K562 (cell line): ENCODE results near the gene PAQR7. TPM values are rescaled to one million over a fixed set of nuclear protein-coding genes. Genes with fewer than 3 reads are reported as not detected.

Source experiments
- ARNT ChIP-seq, 2 experiments: fragments of 450-650 bp; IDR thresholded peaks; 2 replicates each; pipeline ENCODE4 v1.6.1; 2016; ENCODE audit warnings: mild to moderate bottlenecking in 1 of 2
- CEBPG ChIP-seq, 3 experiments: fragments of 200-800 bp in 1 of 3; sonication (Bioruptor generic) in 1 of 3; sonication (generic) in 1 of 3; formaldehyde crosslinking in 1 of 3; IDR thresholded peaks in 2 of 3; conservative IDR thresholded peaks in 1 of 3; 2 replicates each; pipeline versions ENCODE4 v1.6.1 to v1.8.0; 2016 to 2022; ENCODE audit warnings: missing compliant biosample characterization in 2 of 3, missing genetic modification characterization in 2 of 3, mild to moderate bottlenecking in 1 of 3, missing genetic modification reagents in 1 of 3
- CTBP1 ChIP-seq: fragments of 450-650 bp; IDR thresholded peaks from 2 replicates; pipeline ENCODE4 v1.6.1; 2016; ENCODE audit warnings: borderline replicate concordance
- DDX20 ChIP-seq: fragments of 450-650 bp; IDR thresholded peaks from 2 replicates; pipeline ENCODE4 v1.6.1; 2016; ENCODE audit warnings: missing genetic modification characterization, low read depth, mild to moderate bottlenecking, missing compliant biosample characterization, moderate library complexity
- ELF1 ChIP-seq: fragments of 200-800 bp; sonication (Bioruptor generic); IDR thresholded peaks from 2 replicates; pipeline ENCODE4 v1.6.1; 2016; ENCODE audit warnings: missing genetic modification characterization, missing compliant biosample characterization
- ESRRB ChIP-seq: fragments of 250-450 bp; sonication (Bioruptor Pico); IDR thresholded peaks from 2 replicates; pipeline ENCODE4 v1.5.0; 2020; ENCODE audit warnings: mild to moderate bottlenecking, moderate library complexity, borderline replicate concordance
- GATA2 ChIP-seq: sonication (generic); formaldehyde crosslinking; IDR thresholded peaks from 2 replicates; pipeline ENCODE4 v1.4.0; 2020; ENCODE audit warnings: mild to moderate bottlenecking, missing genetic modification reagents
- GTF2F1 ChIP-seq: IDR thresholded peaks from 2 replicates; pipeline ENCODE4 v1.6.1; 2011; ENCODE audit warnings: low read depth, low read length, improper control_type of control experiment
- KAT2B ChIP-seq: IDR thresholded peaks from one replicate; pipeline ENCODE4 v1.6.1; 2012; ENCODE audit warnings: low read depth, mild to moderate bottlenecking, control low read depth, inconsistent platforms, low read length, moderate library complexity
- MAFK ChIP-seq: IDR thresholded peaks from 2 replicates; pipeline ENCODE4 v1.6.1; 2011; ENCODE audit warnings: low read length, improper control_type of control experiment
- MCM5 ChIP-seq: fragments of 450-650 bp; IDR thresholded peaks from 2 replicates; pipeline ENCODE4 v1.6.1; 2016; ENCODE audit warnings: low read depth
- NFRKB ChIP-seq: fragments of 450-650 bp; IDR thresholded peaks from 2 replicates; pipeline ENCODE4 v1.6.1; 2016; ENCODE audit warnings: low read depth
- NRF1 ChIP-seq, 2 experiments: fragments of 450-650 bp; IDR thresholded peaks in 1 of 2; conservative IDR thresholded peaks in 1 of 2; 2 replicates each; pipeline ENCODE4 v1.6.1; 2014; ENCODE audit warnings: mild to moderate bottlenecking in 2 of 2
- POLR3A ChIP-seq: IDR thresholded peaks from 2 replicates; pipeline ENCODE4 v1.6.1; 2011; ENCODE audit warnings: borderline replicate concordance, mild to moderate bottlenecking, moderate library complexity; ENCODE audit not compliant: insufficient read length, insufficient read depth; ENCODE audit errors: extremely low read depth
- XRCC3 ChIP-seq: fragments of 450-650 bp; IDR thresholded peaks from 2 replicates; pipeline ENCODE4 v1.6.1; 2017; ENCODE audit warnings: mild to moderate bottlenecking, moderate library complexity
- ZBTB8A ChIP-seq: fragments of 450-650 bp; IDR thresholded peaks from 2 replicates; pipeline ENCODE4 v1.6.1; 2018; ENCODE audit warnings: mild to moderate bottlenecking, moderate library complexity; ENCODE audit not compliant: partially characterized antibody
- ZNF583 ChIP-seq: fragments of 250-450 bp; sonication (Bioruptor Pico); IDR thresholded peaks from 2 replicates; pipeline ENCODE4 v1.4.0; 2020
- ZNF77 ChIP-seq: fragments of 250-450 bp; sonication (Bioruptor Pico); IDR thresholded peaks from 2 replicates; pipeline ENCODE4 v1.5.0; 2020
- polyA plus RNA-seq, 8 experiments: library from polyadenylated mRNA; depleted of rRNA in 4 of 8; stranded (reverse) in 5 of 8; unstranded in 3 of 8; fragments of >200 nt; fragmentation: Nextera tagmentation in 2 of 8; fragmentation: Illumina TruSeq in 1 of 8; extraction: Ambion mirVana in 2 of 8; extraction: Trizol in 1 of 8; gene quantifications; 2 replicates each; pipeline versions ENCODE4 v1.2.1 to v1.2.3, GENCODE V29; 2011 to 2014; ENCODE audit warnings: inconsistent platforms in 1 of 8, missing spikeins in 1 of 8
- total RNA-seq, 7 experiments: library from RNA; depleted of rRNA in 6 of 7; stranded (reverse); fragments of >200 nt in 6 of 7; fragmentation: Illumina TruSeq in 2 of 7; extraction: Trizol in 2 of 7; gene quantifications; 2 replicates each; pipeline versions ENCODE4 v1.2.1 to v1.2.3, GENCODE V29; 2011 to 2021; ENCODE audit warnings: low replicate concordance in 1 of 7
- TF ChIP-seq, protein P1 (sequence below): fragments of 200-400 bp; formaldehyde crosslinking; IDR thresholded peaks from 2 replicates; pipeline ENCODE4 v1.6.1; 2017; ENCODE audit warnings: mild to moderate bottlenecking, low read depth, low read length, moderate library complexity
- TF ChIP-seq, protein P2 (sequence below): sonication (generic); formaldehyde crosslinking; IDR thresholded peaks from 2 replicates; pipeline ENCODE4 v1.8.1; 2023; ENCODE audit warnings: mild to moderate bottlenecking, missing genetic modification reagents
- TF ChIP-seq, protein P3 (sequence below): fragments of 250-450 bp; sonication (Bioruptor Pico); IDR thresholded peaks from 2 replicates; pipeline ENCODE4 v1.8.0; 2021; ENCODE audit warnings: mild to moderate bottlenecking, moderate library complexity
- TF ChIP-seq, protein P4 (sequence below), 2 experiments: fragments of 450-650 bp; conservative IDR thresholded peaks; 2 replicates each; pipeline ENCODE4 v1.6.1; 2017; ENCODE audit warnings: mild to moderate bottlenecking in 2 of 2, moderate library complexity in 2 of 2

PAQR7 gene
- total and polyA plus RNA-seq, 9 of the 15 experiments (the other 6 are each of a cell fraction or from before 2014, with no cell fraction given) = 1.1 to 5.2 (median 2.6) TPM

DNA sequence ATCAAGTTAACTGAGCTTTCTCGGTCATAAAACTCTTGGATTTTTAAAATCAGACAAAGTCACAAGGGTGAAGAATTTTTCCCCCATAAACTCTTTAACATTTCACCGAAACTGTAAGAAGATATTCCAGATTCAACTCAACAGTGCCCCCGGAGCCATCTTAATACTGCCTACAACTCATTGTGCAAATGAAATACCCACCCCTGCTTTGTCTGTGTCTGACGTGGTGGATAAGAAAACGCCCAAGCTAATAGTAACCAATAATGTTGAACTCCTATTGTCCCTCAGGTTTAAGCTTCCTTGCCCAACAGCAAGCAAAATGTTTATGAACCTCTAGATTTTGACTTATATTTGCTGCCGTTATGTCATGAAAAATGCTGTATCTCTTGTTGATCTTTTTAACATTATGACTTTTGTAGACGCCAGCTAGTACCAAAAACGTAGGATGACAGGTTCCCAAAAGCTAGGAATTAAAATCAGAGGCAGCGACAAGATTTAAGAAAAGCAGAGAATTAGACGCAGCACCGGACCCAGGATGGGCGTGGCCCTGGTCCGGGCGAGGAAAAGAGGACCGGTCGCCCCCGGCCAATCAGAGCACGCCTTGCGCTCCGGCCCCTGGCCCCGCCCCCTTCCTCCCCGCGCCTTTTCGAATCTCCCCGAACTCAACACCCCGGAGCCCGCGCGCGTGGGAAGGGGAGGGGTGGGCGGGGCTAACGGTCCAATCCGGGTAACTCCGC is 29.6 kb upstream of the PAQR7 start (continued):
- TF ChIP-seq, protein P1, sequence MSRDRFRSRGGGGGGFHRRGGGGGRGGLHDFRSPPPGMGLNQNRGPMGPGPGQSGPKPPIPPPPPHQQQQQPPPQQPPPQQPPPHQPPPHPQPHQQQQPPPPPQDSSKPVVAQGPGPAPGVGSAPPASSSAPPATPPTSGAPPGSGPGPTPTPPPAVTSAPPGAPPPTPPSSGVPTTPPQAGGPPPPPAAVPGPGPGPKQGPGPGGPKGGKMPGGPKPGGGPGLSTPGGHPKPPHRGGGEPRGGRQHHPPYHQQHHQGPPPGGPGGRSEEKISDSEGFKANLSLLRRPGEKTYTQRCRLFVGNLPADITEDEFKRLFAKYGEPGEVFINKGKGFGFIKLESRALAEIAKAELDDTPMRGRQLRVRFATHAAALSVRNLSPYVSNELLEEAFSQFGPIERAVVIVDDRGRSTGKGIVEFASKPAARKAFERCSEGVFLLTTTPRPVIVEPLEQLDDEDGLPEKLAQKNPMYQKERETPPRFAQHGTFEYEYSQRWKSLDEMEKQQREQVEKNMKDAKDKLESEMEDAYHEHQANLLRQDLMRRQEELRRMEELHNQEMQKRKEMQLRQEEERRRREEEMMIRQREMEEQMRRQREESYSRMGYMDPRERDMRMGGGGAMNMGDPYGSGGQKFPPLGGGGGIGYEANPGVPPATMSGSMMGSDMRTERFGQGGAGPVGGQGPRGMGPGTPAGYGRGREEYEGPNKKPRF = no peak
- TF ChIP-seq ZNF77 (CRISPR knock-in tag) (no peak), MCM5 (no peak), GTF2F1 (no peak), CTBP1 (no peak), CEBPG (CRISPR knock-in tag; IDR thresholded peaks at IDR 0.05) (no peak; the same call in 1 of the 2 replicates), CEBPG (tag; conservative IDR thresholded peaks at IDR 0.05 in 1 of 2, IDR thresholded peaks at IDR 0.05 in 1 of 2) (peak in 1 of 2 experiments; percentile 40; a peak in 1 of 4 replicates), ZBTB8A (no peak), NFRKB (no peak), GATA2 (no peak), NRF1 (conservative IDR thresholded peaks at IDR 0.05 in 1 of 2, IDR thresholded peaks at IDR 0.05 in 1 of 2) (peak; percentile 32 to 33; a peak in 2 of 4 replicates), ZNF583 (CRISPR knock-in tag) (no peak), MAFK (no peak), ARNT (IDR thresholded peaks at IDR 0.05) (0 out of 4 replicates have a peak, but pooled peaks of 1 of the 2 experiments have one; percentile 23), POLR3A (no peak), KAT2B (no peak), ELF1 (tag) (peak; percentile 49; the same call in 1 of the 2 replicates), ESRRB (no peak), XRCC3 (no peak), DDX20 (tag) (no peak)
- TF ChIP-seq, protein P2, sequence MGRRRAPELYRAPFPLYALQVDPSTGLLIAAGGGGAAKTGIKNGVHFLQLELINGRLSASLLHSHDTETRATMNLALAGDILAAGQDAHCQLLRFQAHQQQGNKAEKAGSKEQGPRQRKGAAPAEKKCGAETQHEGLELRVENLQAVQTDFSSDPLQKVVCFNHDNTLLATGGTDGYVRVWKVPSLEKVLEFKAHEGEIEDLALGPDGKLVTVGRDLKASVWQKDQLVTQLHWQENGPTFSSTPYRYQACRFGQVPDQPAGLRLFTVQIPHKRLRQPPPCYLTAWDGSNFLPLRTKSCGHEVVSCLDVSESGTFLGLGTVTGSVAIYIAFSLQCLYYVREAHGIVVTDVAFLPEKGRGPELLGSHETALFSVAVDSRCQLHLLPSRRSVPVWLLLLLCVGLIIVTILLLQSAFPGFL = 0 out of 2 replicates have a peak, but pooled peaks have one; percentile 78
- TF ChIP-seq, protein P3, sequence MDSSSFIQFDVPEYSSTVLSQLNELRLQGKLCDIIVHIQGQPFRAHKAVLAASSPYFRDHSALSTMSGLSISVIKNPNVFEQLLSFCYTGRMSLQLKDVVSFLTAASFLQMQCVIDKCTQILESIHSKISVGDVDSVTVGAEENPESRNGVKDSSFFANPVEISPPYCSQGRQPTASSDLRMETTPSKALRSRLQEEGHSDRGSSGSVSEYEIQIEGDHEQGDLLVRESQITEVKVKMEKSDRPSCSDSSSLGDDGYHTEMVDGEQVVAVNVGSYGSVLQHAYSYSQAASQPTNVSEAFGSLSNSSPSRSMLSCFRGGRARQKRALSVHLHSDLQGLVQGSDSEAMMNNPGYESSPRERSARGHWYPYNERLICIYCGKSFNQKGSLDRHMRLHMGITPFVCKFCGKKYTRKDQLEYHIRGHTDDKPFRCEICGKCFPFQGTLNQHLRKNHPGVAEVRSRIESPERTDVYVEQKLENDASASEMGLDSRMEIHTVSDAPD (CRISPR knock-in tag) = no peak
- TF ChIP-seq, protein P4, sequence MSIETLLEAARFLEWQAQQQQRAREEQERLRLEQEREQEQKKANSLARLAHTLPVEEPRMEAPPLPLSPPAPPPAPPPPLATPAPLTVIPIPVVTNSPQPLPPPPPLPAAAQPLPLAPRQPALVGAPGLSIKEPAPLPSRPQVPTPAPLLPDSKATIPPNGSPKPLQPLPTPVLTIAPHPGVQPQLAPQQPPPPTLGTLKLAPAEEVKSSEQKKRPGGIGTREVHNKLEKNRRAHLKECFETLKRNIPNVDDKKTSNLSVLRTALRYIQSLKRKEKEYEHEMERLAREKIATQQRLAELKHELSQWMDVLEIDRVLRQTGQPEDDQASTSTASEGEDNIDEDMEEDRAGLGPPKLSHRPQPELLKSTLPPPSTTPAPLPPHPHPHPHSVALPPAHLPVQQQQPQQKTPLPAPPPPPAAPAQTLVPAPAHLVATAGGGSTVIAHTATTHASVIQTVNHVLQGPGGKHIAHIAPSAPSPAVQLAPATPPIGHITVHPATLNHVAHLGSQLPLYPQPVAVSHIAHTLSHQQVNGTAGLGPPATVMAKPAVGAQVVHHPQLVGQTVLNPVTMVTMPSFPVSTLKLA (conservative IDR thresholded peaks at IDR 0.05) = peak; percentile 75 to 88; a peak in 3 of 4 replicates
